Right atrium auricular region (tissue), 2 donors: ENCODE measurements around the gene HSBP1L1. TPM values are rescaled to one million over a fixed set of nuclear protein-coding genes. Genes with fewer than 3 reads are reported as not detected.

Experiments used
- DNase-seq: peaks from one replicate; pipeline ENCODE4 v3.0.0-alpha.2; 2019; ENCODE audit warnings: low spot score
- H3K27ac ChIP-seq, 2 donors: fragments of 200-600 bp; sonication (generic); 1 replicate in 1 of 2; 2 replicates in 1 of 2; pipeline ENCODE4 v1.5.1; 2016 to 2019
- H3K27me3 ChIP-seq, 2 donors: fragments of 200-600 bp; sonication (generic); one replicate each; pipeline versions ENCODE4 v1.5.1 to v1.6.0; 2017 to 2019
- H3K36me3 ChIP-seq: fragments of 200-600 bp; sonication (generic); one replicate; pipeline ENCODE4 v1.5.1; 2016
- H3K4me1 ChIP-seq, 2 donors: fragments of 200-600 bp; sonication (generic); one replicate each; pipeline versions ENCODE4 v1.5.1 to v1.6.0; 2017 to 2019
- H3K4me3 ChIP-seq, 2 donors: fragments of 200-600 bp; sonication (generic); 1 replicate in 1 of 2; 2 replicates in 1 of 2; pipeline ENCODE4 v1.5.1; 2017 to 2019; ENCODE audit warnings: mild to moderate bottlenecking in 1 of 2, moderate library complexity in 1 of 2
- H3K9me3 ChIP-seq, 2 donors: fragments of 200-600 bp; sonication (generic); one replicate each; pipeline ENCODE4 v1.5.1; 2019
- CTCF ChIP-seq, 2 donors: fragments of 200-600 bp; sonication (generic); IDR thresholded peaks; one replicate each; pipeline ENCODE4 v1.5.1; 2019; ENCODE audit warnings: antibody characterized with exemption in 2 of 2
- total RNA-seq, 2 donors: library from RNA; depleted of rRNA; stranded (reverse); fragments of >200 nt; gene quantifications; one replicate each; pipeline ENCODE4 v1.1.0, GENCODE V29; 2016

HSBP1L1 gene
- total RNA-seq, 2 donors from 2014 or later: 8.6 to 13.0 TPM

- no peak overlapping the region for H3K4me3 ChIP-seq
- no peaks in the 10 kb centered on the region for H3K36me3 ChIP-seq
- H3K27ac ChIP-seq: no peak overlapping the region
- DNase-seq: no peak
- TF ChIP-seq CTCF (IDR thresholded peaks at IDR 0.05): no peak
- H3K9me3 ChIP-seq: no peaks in the 10 kb centered on the region
- H3K27me3 ChIP-seq: no peaks in the 10 kb centered on the region
- peaks cover 0 to 18% of the 10 kb centered on the region in 2 donors for H3K4me1 ChIP-seq
These were observed 1.4 kb upstream of the HSBP1L1 start for GRCh38 chr18:79962835-79963657.

GRCh38 chr18:79963658-79964329 is 649 bp upstream of the HSBP1L1 start:
- no peak for TF ChIP-seq CTCF (IDR thresholded peaks at IDR 0.05)
- no peaks in the 10 kb centered on the region for H3K9me3 ChIP-seq
- no peaks in the 10 kb centered on the region for H3K27me3 ChIP-seq
- peak overlapping the region; percentile 50 to 71 for H3K4me3 ChIP-seq
- H3K36me3 ChIP-seq: no peaks in the 10 kb centered on the region
- peaks cover 0 to 18% of the 10 kb centered on the region in 2 donors for H3K4me1 ChIP-seq
- DNase-seq: no peak
- H3K27ac ChIP-seq: peak overlapping the region; percentile 65 to 75

- Histone ChIP-seq H3K36me3 (no peaks in the 10 kb centered on the region), H3K4me1 (peaks cover 0 to 18% of the 10 kb centered on the region in 2 donors), H3K4me3 (peak overlapping the region; percentile 50 to 71), H3K27me3 (no peaks in the 10 kb centered on the region), H3K27ac (peak overlapping the region; percentile 65 to 75), H3K9me3 (no peaks in the 10 kb centered on the region)
- TF ChIP-seq CTCF (IDR thresholded peaks at IDR 0.05): no peak
- no peak for DNase-seq
These were observed 868 bp downstream of the HSBP1L1 start for GRCh38 chr18:79965119-79965902.

GRCh38 chr18:79970419-79971133 is 6.1 kb downstream of the HSBP1L1 start:
- Histone ChIP-seq H3K27me3 (no peaks in the 10 kb centered on the region), H3K36me3 (peaks cover 30% of the 10 kb centered on the region), H3K4me1 (peaks cover 0 to 2% of the 10 kb centered on the region in 2 donors), H3K27ac (no peak overlapping the region), H3K4me3 (no peak overlapping the region), H3K9me3 (no peaks in the 10 kb centered on the region)
- no peak for TF ChIP-seq CTCF (IDR thresholded peaks at IDR 0.05)
- DNase-seq: no peak

GRCh38 chr18:79971211-79971952 is 6.9 kb downstream of the HSBP1L1 start:
- no peak overlapping the region for H3K4me3 ChIP-seq
- no peak overlapping the region for H3K27ac ChIP-seq
- no peaks in the 10 kb centered on the region for H3K27me3 ChIP-seq
- no peak for DNase-seq
- no peaks in the 10 kb centered on the region for H3K9me3 ChIP-seq
- peaks cover 33% of the 10 kb centered on the region for H3K36me3 ChIP-seq
- no peaks in the 10 kb centered on the region for H3K4me1 ChIP-seq
- TF ChIP-seq CTCF (IDR thresholded peaks at IDR 0.05): no peak
